GM12872 (cell line): ENCODE results near the gene SESN3.

Source experiments
- TF ChIP-seq, protein P1 (sequence below): IDR thresholded peaks from 3 replicates; pipeline ENCODE4 v1.5.1; 2011; ENCODE audit warnings: low read depth, mild to moderate bottlenecking, low read length, moderate library complexity; ENCODE audit not compliant: insufficient read depth

The SESN3 gene

DNA sequence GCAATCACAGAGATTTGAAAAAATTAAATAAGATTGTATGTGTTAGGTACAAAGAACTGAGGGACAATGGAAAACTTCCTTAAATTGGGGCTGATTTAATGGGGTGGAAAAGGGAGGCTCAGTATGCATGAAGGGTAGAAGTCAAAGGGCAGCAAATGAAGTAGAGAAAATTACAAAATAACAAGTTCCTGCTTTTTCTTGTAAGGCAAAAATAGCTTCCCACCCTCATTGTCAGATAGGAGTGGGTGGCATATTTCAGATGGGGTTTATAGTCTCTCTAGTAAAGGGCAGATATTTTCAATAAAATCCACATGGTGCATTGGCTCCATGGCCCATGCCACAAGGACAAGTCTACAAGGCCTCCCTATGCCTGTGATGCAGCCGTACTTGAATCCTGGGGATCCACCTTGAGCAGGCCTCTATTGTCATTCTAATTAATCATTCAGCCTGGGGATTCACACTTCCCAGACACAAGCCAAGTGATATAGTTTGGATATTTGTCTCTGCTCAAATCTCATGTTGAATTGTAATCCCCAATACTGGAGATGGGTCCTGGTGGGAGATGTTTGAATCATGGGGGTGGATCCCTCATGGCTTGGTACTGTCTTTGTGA is 36.7 kb upstream of the SESN3 start:
- TF ChIP-seq, protein P1, sequence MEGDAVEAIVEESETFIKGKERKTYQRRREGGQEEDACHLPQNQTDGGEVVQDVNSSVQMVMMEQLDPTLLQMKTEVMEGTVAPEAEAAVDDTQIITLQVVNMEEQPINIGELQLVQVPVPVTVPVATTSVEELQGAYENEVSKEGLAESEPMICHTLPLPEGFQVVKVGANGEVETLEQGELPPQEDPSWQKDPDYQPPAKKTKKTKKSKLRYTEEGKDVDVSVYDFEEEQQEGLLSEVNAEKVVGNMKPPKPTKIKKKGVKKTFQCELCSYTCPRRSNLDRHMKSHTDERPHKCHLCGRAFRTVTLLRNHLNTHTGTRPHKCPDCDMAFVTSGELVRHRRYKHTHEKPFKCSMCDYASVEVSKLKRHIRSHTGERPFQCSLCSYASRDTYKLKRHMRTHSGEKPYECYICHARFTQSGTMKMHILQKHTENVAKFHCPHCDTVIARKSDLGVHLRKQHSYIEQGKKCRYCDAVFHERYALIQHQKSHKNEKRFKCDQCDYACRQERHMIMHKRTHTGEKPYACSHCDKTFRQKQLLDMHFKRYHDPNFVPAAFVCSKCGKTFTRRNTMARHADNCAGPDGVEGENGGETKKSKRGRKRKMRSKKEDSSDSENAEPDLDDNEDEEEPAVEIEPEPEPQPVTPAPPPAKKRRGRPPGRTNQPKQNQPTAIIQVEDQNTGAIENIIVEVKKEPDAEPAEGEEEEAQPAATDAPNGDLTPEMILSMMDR = no peak

DNA sequence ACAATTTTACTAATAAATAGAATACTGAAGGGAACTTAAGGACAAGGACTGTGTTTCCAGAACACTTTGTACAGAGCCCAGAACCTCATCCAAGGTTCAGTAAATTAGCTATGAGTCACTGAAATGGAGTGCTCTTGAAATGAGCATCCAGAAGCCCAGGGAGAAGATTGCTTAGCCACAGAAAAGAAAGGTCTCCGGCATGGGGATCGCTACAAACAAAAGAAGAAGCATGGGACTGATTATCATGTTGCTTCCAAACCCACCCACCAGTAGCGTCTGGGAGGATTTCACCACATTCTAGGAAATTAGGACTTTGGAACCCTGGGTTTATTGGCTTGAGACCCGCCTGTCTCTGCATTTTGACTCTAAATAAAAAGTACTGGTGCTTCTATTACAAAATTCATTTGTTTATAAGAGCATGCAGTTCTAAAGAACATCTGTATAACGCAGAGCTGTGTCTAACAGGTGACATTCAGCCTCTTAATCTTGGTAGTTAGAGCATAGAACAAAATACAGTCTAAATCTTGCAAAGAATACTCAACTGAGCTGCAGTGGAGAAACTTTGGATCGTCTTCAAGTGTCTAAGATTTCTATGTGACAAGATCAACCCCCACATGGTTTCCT is 35.9 kb upstream of the SESN3 start:
- TF ChIP-seq, protein P1 = no peak

DNA sequence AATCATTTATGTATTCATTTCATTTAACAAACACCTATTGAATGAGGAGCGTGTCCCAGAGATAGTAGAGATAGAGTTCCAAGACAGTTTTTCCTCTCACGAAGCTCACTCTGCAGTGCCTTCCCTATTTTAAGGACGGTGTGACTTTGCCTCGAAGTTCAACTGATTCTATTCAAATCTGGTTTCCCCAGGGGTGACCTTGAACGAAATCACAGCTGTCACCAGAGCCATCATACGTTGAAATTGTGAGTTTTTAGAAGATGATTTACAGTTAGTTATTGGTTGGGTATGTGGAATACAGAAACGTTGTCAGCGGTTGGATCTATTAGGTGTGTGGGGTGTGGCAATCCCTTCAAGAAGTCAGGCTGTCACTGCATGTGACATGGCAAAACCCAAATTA is 33.9 kb upstream of the SESN3 start:
- TF ChIP-seq, protein P1 = no peak

DNA sequence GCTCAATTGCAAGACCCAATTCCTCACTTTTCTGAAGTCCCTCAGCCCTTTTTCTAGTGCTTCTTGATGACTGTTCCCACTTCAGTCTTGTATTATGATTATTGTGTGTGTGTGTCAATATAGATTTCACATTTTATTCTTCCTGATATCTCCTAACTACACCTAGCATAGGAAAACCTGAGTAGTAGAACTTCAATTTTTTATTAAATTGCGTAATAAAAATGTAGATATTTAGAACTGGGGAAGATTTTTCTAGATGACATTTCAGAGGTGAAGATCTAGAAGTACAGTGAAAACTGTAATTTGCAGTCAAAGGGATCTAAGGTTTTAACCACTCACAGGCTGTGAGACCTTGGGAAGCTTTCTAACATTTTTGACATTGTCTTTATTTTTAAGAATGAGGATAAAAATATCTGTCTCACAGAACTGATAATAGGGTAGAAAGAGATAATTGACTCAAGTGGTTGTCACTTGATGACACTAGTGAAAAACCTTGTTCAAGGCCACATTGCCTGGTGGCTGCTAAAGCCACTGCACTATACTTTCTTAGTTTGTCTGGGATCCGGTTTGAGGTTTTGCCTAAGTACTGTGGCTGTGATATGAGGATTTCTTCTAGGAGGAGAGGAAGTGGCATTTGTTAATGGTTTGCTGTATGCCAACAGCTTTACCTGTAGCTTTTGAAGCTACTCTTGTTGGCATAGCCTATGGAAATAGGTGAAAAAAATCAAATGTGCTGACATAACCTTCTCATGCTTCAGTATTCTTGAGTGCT is 32.2 kb upstream of the SESN3 start:
- TF ChIP-seq, protein P1 = no peak

DNA sequence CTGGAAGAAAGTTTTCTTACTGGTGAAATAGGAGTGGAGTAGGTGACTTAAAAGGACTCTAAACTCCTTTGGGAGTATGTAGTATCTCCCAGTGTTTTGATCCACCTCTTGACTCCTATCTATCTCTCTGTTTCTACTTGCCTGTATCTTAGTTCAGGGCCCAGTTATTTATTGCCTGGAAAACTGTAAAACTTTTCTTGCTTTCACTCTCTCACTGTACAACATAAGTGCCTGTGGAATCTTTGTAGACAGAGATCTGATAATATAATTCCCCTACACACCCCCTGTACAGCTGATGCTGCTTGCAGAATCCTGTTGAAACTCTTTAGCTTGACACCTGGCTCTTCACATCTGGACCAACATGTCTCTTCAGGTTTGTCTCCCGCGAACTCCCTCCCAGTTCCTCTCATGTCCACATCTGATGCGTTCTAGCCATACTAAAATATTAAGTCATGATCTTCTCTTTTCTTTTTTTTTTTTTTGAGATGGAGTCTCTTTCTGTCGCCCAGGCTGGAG is 26.5 kb upstream of the SESN3 start:
- TF ChIP-seq, protein P1 = no peak

DNA sequence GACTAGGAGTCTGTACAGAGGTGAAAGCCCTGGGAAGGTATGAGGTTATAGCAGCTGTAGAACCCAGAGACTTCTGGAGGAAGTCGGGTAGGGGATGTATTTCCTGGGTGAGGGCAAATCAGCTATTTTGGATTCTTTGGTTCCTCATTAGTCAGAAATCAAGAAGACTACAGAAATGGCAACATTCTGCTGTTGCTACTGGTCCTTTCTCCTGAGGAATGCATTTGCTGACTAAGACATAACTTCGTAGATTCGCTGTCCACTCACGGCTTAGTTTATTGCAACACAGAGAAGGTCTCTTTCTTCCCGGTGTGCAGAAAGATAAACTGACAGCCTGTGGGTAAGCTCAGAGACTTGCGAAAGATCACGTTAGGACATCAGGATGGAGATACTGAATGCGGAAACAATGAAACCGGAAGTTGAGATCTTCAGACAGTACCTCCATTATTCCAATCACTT is 25.3 kb upstream of the SESN3 start:
- TF ChIP-seq, protein P1 = no peak
